GM18909 (cell line): Measurements from ENCODE around the gene RYR2.
"Not testable (repeated sequence)": the region's sequence is repeated elsewhere in the genome, so short reads cannot be mapped to it uniquely, and the experiment has no call there.

Experiments
- ATAC-seq: cut with Tn5 transposase; IDR thresholded peaks from one replicate; pipeline ENCODE4 v1.9.1; 2021; ENCODE audit warnings: mild to moderate bottlenecking; ENCODE audit not compliant: unreplicated experiment, poor library complexity

RYR2 gene

GRCh38 chr1:237583756-237584155, 541.8 kb downstream of the RYR2 start:
- no peak for ATAC-seq

GRCh38 chr1:237590386-237590785, 548.4 kb downstream of the RYR2 start:
- ATAC-seq: no peak

- no peak for ATAC-seq
These were observed 549.4 kb downstream of the RYR2 start for GRCh38 chr1:237591353-237591752.

GRCh38 chr1:237603036-237603568, 561.1 kb downstream of the RYR2 start:
- ATAC-seq: not testable (repeated sequence)

- no peak for ATAC-seq
These were observed 566.4 kb downstream of the RYR2 start for GRCh38 chr1:237608433-237608832.

GRCh38 chr1:237610157-237610556, 568.2 kb downstream of the RYR2 start:
- no peak for ATAC-seq

- no peak for ATAC-seq
These were observed 572.0 kb downstream of the RYR2 start for GRCh38 chr1:237613984-237614383.

- ATAC-seq: no peak
These were observed 577.6 kb downstream of the RYR2 start for GRCh38 chr1:237619553-237619952.

- ATAC-seq: no peak
These were observed 592.9 kb downstream of the RYR2 start for GRCh38 chr1:237634922-237635321.

GRCh38 chr1:237638555-237638954, 596.6 kb downstream of the RYR2 start:
- ATAC-seq: no peak

GRCh38 chr1:237640011-237640671, 598.2 kb downstream of the RYR2 start:
- ATAC-seq: no peak

GRCh38 chr1:237640966-237641365, 599.0 kb downstream of the RYR2 start:
- ATAC-seq: no peak

GRCh38 chr1:237650809-237651208, 608.8 kb downstream of the RYR2 start:
- ATAC-seq: no peak

GRCh38 chr1:237655778-237656177, 613.8 kb downstream of the RYR2 start:
- ATAC-seq: no peak

- ATAC-seq: no peak
These were observed 622.4 kb downstream of the RYR2 start for GRCh38 chr1:237664348-237664747.

- ATAC-seq: no peak
These were observed 628.3 kb downstream of the RYR2 start for GRCh38 chr1:237670302-237670701.

- no peak for ATAC-seq
These were observed 629.3 kb downstream of the RYR2 start for GRCh38 chr1:237671262-237671661.

- no peak for ATAC-seq
These were observed 630.0 kb downstream of the RYR2 start for GRCh38 chr1:237671935-237672334.

GRCh38 chr1:237672748-237673147, 630.8 kb downstream of the RYR2 start:
- ATAC-seq: no peak

GRCh38 chr1:237673631-237674030, 631.6 kb downstream of the RYR2 start:
- ATAC-seq: no peak

GRCh38 chr1:237677979-237678378, 636.0 kb downstream of the RYR2 start:
- ATAC-seq: no peak

- ATAC-seq: no peak
These were observed 637.7 kb downstream of the RYR2 start for GRCh38 chr1:237679687-237680086.
